ENCODE measurements around the gene ADCY7.

DNA sequence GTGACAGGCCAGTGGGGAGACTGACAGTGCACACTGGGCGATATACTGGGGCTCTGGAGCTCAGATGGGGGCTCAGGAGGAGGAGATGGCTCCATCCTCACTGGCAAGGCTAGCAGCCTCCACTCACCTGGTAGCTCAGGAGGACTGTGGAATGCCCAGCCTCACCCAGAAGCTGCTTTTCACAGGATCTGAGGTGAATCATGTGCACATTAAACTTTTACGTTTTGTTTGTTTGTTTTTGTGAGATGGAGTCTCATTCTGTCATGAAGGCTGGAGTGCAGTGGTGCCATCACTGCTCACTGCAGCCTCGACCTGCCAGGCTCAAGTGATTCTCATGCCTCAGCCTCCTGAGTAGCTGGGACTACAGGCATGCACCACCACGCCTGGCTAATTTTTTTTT lies 28.6 kb downstream of the ADCY7 start:
- TF ChIP-seq, protein P1, sequence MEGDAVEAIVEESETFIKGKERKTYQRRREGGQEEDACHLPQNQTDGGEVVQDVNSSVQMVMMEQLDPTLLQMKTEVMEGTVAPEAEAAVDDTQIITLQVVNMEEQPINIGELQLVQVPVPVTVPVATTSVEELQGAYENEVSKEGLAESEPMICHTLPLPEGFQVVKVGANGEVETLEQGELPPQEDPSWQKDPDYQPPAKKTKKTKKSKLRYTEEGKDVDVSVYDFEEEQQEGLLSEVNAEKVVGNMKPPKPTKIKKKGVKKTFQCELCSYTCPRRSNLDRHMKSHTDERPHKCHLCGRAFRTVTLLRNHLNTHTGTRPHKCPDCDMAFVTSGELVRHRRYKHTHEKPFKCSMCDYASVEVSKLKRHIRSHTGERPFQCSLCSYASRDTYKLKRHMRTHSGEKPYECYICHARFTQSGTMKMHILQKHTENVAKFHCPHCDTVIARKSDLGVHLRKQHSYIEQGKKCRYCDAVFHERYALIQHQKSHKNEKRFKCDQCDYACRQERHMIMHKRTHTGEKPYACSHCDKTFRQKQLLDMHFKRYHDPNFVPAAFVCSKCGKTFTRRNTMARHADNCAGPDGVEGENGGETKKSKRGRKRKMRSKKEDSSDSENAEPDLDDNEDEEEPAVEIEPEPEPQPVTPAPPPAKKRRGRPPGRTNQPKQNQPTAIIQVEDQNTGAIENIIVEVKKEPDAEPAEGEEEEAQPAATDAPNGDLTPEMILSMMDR (IDR thresholded peaks at IDR 0.05 in 8 of 11, conservative IDR thresholded peaks at IDR 0.05 in 3 of 11), result no peak
- TF ChIP-seq POLR2AphosphoS5 (IDR thresholded peaks at IDR 0.05) (no peak), POLR2A (IDR thresholded peaks at IDR 0.05) (no peak)
